SJCRH30 (cell line): ENCODE data around the gene OSER1. TPM values are rescaled to one million over a fixed set of nuclear protein-coding genes. Genes with fewer than 3 reads are reported as not detected.
"Not testable (repeated sequence)": the region's sequence is repeated elsewhere in the genome, so short reads cannot be mapped to it uniquely, and the experiment has no call there.

Experiments used
- DNase-seq, 2 experiments: peaks; one replicate each; pipeline ENCODE4 v3.0.0-alpha.2; 2015 to 2020
- H3K27ac ChIP-seq: fragments of 250-450 bp; sonication (Bioruptor Pico); 2 replicates; pipeline ENCODE4 v1.5.1; 2020; ENCODE audit warnings: mild to moderate bottlenecking, moderate library complexity
- H3K27me3 ChIP-seq: fragments of 250-450 bp; sonication (Bioruptor Pico); 2 replicates; pipeline ENCODE4 v1.5.1; 2020; ENCODE audit warnings: mild to moderate bottlenecking, moderate library complexity
- H3K36me3 ChIP-seq: fragments of 250-450 bp; sonication (Bioruptor Pico); 2 replicates; pipeline ENCODE4 v1.5.1; 2020; ENCODE audit warnings: mild to moderate bottlenecking, moderate library complexity
- H3K4me1 ChIP-seq: fragments of 250-450 bp; sonication (Bioruptor Pico); 2 replicates; pipeline ENCODE4 v1.5.1; 2020; ENCODE audit warnings: mild to moderate bottlenecking, moderate library complexity
- H3K4me3 ChIP-seq: fragments of 250-450 bp; sonication (Bioruptor Pico); 2 replicates; pipeline ENCODE4 v1.5.1; 2020; ENCODE audit warnings: mild to moderate bottlenecking, moderate library complexity
- H3K9me3 ChIP-seq: fragments of 250-450 bp; sonication (Bioruptor Pico); replicated peaks from 2 replicates; pipeline ENCODE4 v1.5.1; 2020; ENCODE audit warnings: mild to moderate bottlenecking, moderate library complexity
- total RNA-seq: library from RNA; depleted of rRNA; stranded (reverse); fragments of >200 nt; shearing (Covaris generic); gene quantifications from 2 replicates; pipeline ENCODE4 v1.2.3, GENCODE V29; 2014

OSER1 gene
- total RNA-seq, 1 experiment from 2014 or later, result 54.9 TPM

DNA sequence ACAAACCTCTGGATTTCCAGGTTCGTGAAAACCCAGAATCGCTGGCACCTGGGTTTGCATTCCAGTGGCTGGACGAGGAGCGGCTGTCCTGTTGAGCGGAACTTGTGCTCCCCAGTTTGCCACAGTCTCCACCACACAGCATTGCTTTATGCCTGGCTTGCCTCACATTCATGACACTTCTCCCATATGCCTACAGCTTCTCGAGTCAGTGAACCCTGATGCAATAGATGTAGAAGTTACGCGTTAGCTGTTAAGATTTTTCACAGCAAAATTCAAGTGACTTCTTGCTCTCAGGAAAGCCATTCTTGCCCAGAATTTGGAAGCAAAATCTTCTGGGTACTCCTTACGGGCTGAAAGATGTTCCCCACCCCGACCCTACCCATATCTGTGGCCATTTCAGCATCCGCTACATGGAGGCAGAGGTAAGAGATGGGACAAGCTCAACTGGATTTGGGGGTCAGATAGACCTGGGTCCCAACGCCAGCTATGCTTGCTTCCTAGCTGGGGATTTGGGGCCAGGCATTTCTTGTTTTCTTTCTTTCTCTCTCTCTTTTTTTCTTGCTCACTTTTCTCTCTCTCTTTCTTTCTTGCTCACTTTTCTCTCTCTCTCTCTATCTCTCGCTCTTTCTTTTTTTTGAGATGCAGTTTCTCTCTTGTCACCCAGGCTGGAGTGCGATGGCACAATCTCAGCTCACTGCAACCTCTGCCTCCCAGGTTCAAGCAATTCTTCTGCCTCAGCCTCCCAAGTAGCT lies 24.2 kb upstream of the OSER1 start:
- Histone ChIP-seq H3K9me3 (0 out of 2 replicates have a peak, but pooled peaks cover 2% of the 10 kb centered on the region), H3K36me3 (no peaks in the 10 kb centered on the region; the same call in 1 of the 2 replicates), H3K27me3 (peaks cover 2% of the 10 kb centered on the region; the same call in 1 of the 2 replicates), H3K4me1 (peaks cover 4% of the 10 kb centered on the region; the same call in 1 of the 2 replicates), H3K27ac (no peak overlapping the region), H3K4me3 (no peak overlapping the region)
- DNase-seq, result no peak

DNA sequence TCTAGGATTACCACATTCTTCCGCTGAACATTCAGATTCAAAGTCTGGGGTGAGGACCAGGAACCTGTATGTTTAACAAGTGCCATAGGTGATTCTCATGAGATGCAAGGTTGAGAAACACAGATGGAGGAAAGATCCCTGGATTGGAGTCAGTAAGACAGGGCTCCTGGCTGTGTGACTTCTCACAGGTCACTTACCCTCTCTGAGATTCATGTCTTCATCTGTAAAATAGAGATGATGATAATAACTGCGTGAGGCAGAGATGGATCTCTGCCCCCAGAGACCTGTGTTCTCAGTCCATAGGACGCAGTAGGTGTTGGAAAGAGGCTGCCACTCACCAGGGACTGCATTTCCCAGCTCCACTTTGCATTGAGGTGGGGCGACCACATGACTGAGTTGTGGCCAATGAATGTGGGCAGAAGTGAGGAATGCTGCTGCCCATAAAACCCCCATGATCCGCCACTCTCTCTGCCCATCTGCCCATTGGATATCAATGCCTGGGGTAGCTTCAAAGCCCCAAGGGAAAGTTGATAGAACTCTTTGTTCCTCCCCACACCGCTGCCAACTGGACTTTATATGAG lies 23.0 kb upstream of the OSER1 start:
- no peak overlapping the region for H3K27ac ChIP-seq
- peaks cover 4% of the 10 kb centered on the region; the same call in 1 of the 2 replicates for H3K4me1 ChIP-seq
- H3K9me3 ChIP-seq, result no peaks in the 10 kb centered on the region
- no peaks in the 10 kb centered on the region; the same call in 1 of the 2 replicates for H3K36me3 ChIP-seq
- H3K4me3 ChIP-seq, result no peak overlapping the region
- no peak for DNase-seq
- peaks cover 5% of the 10 kb centered on the region; the same call in 1 of the 2 replicates for H3K27me3 ChIP-seq

DNA sequence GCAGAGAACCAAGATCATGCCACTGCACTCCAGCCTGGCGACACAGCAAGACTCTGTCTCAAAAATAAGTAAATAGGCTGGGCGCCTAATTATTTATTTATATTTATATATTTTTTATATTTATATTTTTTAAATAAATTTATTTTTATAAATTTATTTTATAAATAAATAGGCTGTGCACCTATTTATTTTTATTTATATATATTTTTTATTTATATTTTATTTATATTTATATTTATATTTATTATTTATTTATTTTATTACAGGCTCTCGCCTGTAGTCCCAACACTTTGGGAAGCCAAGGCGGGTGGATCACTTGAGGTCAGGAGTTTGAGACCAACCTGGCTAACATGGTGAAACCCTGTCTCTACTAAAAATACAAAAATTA lies 21.9 kb upstream of the OSER1 start:
- H3K4me1 ChIP-seq, H3K27me3 ChIP-seq, DNase-seq, H3K9me3 ChIP-seq, H3K27ac ChIP-seq, H3K36me3 ChIP-seq, H3K4me3 ChIP-seq: not testable (repeated sequence)

DNA sequence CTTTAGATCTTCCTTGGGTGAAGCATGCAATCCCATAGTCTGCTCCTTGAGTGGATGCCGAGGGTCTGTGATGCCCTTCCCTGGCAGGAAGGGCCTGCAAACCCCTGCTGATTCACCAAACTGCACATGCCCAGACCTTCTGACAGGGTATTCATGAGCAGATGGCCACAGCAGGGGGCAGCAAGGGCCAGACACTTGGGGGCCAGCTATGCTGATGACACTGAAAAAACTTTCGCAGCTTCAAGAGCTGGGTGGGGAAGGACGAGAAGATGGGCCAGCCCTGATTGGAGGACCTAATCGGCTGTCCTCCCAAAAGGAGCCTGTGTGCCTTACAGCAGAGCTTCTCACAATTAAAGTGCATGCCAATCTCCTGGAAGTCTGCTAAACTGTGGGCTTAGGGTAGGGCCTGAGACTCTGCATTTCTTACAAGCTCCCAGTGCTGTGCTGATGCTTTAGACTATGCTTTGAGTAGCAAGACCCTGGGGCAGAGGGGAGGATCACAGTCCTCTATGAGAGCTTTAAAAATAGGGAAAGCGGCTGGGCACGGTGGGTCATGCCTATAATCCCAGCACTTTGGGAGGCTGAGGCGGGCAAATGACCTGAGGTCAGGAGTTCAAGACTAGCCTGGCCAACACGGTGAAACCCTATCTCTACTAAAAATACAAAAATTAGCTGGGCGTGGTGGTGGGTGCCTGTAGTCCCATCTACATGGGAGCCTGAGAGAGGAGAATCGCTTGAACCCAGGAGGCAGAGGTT lies 21.3 kb upstream of the OSER1 start:
- Histone ChIP-seq H3K4me3 (no peak overlapping the region), H3K36me3 (no peaks in the 10 kb centered on the region), H3K27me3 (peaks cover 5% of the 10 kb centered on the region; the same call in 1 of the 2 replicates), H3K4me1 (peaks cover 4% of the 10 kb centered on the region; the same call in 1 of the 2 replicates), H3K27ac (no peak overlapping the region), H3K9me3 (no peaks in the 10 kb centered on the region)
- peak; percentile 36 to 47 for DNase-seq

DNA sequence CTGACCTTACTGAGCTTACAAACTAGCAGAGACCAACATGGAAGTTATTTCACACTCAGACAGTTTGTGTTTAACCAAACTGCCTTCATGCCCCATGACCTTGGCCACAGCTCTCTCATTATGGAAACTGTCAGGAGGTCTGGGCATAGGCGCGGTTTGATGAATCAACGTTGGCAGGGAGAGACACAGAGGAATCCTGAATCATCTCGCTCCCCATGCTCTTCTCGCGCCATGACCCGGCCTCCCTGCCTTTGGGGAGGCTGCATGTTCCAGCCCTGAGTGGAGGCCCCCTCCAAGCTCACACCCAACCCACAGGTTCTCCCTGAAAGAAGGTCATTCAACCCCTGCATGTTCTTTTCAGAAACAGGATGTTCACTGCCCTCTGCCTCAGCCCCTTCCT lies 20.6 kb upstream of the OSER1 start:
- Histone ChIP-seq H3K27ac (no peak overlapping the region), H3K4me1 (peaks cover 4% of the 10 kb centered on the region; the same call in 1 of the 2 replicates), H3K27me3 (peaks cover 5% of the 10 kb centered on the region; the same call in 1 of the 2 replicates), H3K9me3 (no peaks in the 10 kb centered on the region), H3K4me3 (no peak overlapping the region), H3K36me3 (no peaks in the 10 kb centered on the region)
- no peak for DNase-seq

DNA sequence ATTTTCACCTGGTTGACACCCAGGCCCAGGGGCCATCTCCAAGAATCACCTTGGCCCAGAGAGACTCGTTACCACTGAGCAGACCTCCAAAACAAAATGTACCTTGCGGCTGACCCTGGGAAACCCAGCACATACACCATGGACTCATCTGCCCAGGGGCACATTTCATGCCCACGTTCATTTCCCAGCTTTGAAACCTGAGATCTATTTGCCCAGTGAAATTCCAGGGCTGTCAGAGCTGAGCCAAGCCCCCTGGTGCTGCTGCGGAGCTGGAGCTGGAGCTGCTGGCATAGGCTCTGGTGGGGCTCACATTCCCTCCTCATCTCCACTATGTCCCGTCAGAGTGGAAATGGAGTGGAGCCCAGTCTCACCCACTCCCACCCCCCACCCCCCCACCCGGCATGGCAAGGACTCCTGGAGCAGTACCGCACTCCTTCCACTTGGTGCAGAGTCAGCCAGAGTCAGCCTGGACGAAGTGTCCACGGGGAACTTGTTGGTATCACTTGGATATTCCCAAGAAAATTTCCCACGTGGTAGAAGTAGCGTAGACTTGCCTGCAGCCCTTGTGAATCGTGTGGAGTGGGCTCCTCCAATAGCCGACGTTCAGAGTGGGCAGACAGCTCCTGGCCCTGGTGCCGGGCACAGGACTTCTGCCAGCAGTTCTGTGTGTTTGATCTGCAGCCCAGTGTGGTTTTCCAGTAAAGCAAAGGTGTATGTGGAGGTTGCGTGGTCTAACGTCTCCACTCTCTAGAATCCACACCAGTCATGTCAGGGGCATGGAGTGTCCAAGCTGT lies 18.1 kb upstream of the OSER1 start:
- Histone ChIP-seq H3K9me3 (no peaks in the 10 kb centered on the region), H3K36me3 (no peaks in the 10 kb centered on the region), H3K27me3 (peaks cover 5% of the 10 kb centered on the region; the same call in 1 of the 2 replicates), H3K27ac (no peak overlapping the region), H3K4me3 (no peak overlapping the region), H3K4me1 (no peaks in the 10 kb centered on the region)
- no peak for DNase-seq

DNA sequence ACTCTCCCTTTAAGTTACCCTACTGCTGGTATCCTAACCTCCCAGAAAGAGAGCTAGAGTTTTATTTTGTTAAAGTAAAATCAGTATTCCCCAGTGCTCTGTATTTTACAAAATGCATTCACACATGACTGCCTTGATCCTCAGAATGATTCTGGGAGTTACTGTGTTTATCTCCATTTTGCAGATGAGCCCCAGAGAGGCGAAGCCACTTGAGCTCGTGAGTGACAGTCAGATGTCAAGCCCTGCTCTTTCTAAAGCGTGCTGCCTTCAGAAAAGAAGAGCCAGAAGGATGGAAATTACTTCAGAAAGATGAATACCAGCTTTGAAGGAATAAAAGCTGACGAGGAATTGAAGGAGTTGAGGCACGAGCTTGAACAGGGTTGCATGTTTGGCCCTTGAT lies 14.1 kb upstream of the OSER1 start:
- H3K4me3 ChIP-seq, result no peak overlapping the region
- no peaks in the 10 kb centered on the region for H3K9me3 ChIP-seq
- no peak for DNase-seq
- H3K27ac ChIP-seq, result no peak overlapping the region
- no peaks in the 10 kb centered on the region for H3K4me1 ChIP-seq
- peaks cover 2% of the 10 kb centered on the region; the same call in 1 of the 2 replicates for H3K27me3 ChIP-seq
- no peaks in the 10 kb centered on the region for H3K36me3 ChIP-seq

DNA sequence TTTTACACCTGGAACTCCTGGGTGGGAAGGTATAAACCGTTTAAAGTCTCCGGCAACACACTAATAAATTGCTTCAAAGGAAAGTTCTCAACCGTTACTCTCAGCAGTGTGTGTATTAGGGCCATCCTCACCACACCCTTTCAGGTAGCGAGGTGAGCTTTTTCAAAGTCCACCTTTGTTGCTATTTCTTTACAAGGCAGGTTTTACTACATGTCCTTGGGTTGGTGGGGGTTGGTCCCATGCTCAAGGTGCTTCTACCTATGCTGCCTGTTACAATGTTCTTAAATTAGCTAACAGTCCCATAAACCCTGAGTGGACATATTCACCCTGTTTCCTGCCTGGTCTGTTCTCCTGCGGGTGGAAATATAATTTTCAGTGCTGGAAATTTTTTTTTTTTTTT lies 13.2 kb upstream of the OSER1 start:
- DNase-seq, result no peak
- Histone ChIP-seq H3K27ac (no peak overlapping the region), H3K27me3 (no peaks in the 10 kb centered on the region), H3K4me1 (no peaks in the 10 kb centered on the region), H3K9me3 (no peaks in the 10 kb centered on the region), H3K36me3 (no peaks in the 10 kb centered on the region), H3K4me3 (no peak overlapping the region)

DNA sequence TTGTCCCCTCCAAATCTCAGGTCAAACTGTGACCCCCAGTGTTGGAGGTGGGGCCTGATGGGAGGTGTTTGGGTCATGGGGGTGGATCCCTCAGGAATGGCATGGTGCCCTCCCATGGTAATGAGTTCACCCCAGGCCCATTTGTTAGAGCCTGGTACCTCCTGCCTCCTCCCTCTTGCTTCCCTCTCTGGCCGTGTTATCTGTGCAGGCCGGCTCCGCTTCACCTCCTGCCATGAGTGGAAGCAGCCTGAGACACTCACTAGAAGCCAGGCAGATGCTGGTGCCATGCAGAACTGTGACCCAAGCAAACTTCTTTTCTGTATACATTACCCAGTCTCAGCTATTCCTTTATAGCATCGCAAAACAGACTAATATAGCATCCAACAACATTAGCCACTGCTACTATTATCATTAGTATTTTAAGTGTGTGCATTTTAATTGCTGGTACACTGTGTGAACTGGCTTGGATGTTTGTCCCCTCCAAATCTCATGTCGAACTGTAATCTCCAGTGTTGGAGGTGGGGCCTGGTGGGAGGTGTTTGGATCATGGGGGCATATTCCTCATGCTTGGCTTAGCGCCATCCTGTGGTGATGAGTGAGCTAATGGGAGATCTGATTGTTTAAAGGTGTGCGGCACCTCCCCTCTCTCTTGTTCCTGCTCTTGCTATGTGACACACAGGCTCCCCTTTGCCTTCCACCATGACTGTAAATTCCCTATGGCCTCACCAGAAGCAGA lies 12.2 kb upstream of the OSER1 start:
- Histone ChIP-seq H3K9me3 (no peaks in the 10 kb centered on the region), H3K27me3 (no peaks in the 10 kb centered on the region), H3K27ac (no peak overlapping the region)

DNA sequence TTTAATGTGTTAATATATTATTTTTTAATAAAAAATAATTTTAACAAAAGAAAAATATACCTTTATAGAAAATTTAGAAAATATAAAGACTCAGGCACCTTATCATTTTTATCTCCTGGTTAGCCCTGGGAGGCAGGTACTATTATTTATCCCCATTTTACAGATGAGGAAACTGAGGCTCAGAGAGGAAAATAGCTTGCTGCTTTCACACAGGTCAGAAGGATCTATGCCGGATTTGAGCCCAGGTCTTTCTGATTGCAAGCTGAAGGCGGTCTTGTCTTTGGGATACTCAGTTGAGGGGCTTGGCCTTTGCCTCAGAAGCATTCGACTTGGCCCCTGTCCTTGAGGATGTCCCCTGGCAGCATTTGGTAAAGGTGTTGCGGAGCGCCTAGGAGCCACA lies 11.5 kb upstream of the OSER1 start:
- Histone ChIP-seq H3K27ac (no peak overlapping the region), H3K36me3 (no peaks in the 10 kb centered on the region), H3K9me3 (no peaks in the 10 kb centered on the region), H3K4me1 (no peaks in the 10 kb centered on the region), H3K4me3 (no peak overlapping the region), H3K27me3 (no peaks in the 10 kb centered on the region)
- no peak for DNase-seq

More for the DNA sequence above, 12.2 kb upstream of the OSER1 start:
- Histone ChIP-seq H3K36me3 (no peaks in the 10 kb centered on the region), H3K4me3 (no peak overlapping the region), H3K4me1 (no peaks in the 10 kb centered on the region)
- peak in 1 of 2 experiments; percentile 38 for DNase-seq

DNA sequence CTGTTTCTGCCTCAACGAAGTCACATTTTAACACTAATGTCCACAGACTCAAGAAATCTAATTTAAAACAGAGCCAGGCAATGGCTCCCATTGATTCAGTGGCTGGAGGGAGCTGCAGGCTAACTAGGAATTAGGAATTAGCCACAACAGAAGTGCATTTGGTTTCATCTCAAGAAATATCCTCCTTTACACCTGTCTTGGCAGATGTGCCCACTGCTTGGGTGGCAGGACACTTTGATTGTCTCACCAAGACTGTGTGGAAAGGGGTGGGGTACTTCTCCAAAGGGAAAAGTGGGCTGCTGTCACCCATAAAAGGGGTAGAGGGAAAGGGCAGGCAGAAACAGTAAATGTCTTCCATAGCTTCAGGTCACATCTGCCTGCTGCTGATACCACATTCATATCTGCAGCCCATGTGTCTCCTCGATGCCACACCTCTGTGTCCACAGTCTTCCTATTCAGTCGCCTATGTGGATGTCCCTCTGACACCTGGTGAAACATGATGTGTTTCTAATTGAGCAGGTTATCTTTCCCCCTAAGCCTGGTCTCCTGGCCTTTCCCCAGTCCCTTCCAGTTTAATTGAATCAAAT lies 10.9 kb upstream of the OSER1 start:
- no peaks in the 10 kb centered on the region for H3K9me3 ChIP-seq
- H3K4me3 ChIP-seq, result no peak overlapping the region
- no peaks in the 10 kb centered on the region for H3K27me3 ChIP-seq
- H3K36me3 ChIP-seq, result no peaks in the 10 kb centered on the region
- H3K4me1 ChIP-seq, result no peaks in the 10 kb centered on the region
- DNase-seq, result no peak
- H3K27ac ChIP-seq, result no peak overlapping the region

DNA sequence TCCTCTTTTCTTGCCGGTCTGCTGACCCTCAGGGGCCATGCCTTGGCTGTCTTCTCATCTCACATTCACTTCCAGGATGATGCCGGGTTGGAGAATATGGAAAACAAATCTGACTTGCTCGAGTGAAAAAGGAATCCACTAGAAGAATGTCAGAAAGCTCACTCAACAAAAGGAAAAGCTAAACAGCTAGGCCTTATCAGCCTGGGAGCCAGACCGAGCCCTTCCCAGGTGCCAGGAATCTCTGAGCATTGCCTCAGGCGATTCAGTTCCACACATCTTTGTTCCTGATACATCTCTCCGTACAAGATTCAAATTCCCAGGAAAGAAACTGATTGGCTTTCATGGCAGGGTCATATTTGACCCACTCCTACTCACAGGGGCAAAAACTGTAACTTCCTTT lies 9.2 kb upstream of the OSER1 start:
- Histone ChIP-seq H3K27ac (no peak overlapping the region), H3K4me1 (no peaks in the 10 kb centered on the region), H3K36me3 (no peaks in the 10 kb centered on the region), H3K27me3 (no peaks in the 10 kb centered on the region), H3K4me3 (no peak overlapping the region), H3K9me3 (no peaks in the 10 kb centered on the region)
- no peak for DNase-seq

DNA sequence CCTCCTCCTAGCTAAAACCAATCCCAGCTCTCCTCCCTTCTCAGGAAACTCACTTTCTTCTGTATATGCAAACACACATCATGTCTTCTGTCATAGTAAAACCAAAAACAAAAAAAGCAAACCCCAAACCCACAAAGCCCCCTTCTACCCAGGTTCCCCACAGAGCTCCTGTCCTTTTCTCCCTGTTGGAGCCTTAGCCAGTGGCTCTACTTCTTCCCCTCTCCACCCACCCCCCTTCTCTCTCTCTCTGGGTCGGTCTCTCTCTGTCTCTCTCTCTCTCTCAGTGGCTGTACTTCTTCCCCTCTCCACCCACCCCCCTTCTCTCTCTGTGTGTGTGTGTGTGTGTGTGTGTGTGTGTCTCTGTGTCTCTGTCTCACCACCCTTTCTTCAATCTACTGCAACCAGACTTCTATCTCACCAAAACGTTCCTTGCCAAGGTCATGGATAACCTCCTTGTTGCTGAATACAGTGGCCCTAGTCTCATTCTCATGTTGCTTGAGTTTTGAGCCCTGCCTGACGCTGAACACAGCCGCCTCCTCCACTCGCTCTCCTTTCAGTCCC lies 8.7 kb upstream of the OSER1 start:
- Histone ChIP-seq H3K4me3 (no peak overlapping the region), H3K36me3 (no peaks in the 10 kb centered on the region), H3K27ac (no peak overlapping the region), H3K4me1 (no peaks in the 10 kb centered on the region), H3K9me3 (no peaks in the 10 kb centered on the region), H3K27me3 (no peaks in the 10 kb centered on the region)
- DNase-seq, result no peak
